Measurements from ENCODE around the gene FBN1. TPM values are rescaled to one million over a fixed set of nuclear protein-coding genes. Genes with fewer than 3 reads are reported as not detected.

FBN1 gene
- total RNA-seq, 1 donor from 2014 or later = 22.1 TPM

DNA sequence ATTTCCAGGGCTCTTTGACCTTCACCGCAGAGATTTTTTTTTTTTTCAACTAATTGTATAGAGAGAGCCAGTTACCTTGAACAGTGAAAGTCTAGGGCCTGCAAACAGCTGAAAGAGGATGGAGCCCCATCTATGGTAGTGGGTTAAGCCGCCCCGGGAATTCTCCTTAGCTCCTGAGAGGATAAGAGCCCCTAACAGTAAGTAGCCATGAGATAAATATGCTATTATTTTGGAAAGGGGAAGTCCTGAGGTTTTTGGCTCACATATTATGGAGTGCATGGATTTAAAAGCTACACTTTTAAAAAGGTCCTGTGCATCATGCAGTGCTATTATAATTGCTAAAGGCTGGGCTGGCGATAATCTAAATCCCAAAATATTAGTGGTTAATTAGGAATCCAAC is 115.0 kb downstream of the FBN1 start:
- H3K9me3 Mint-ChIP-seq = no peaks in the 10 kb centered on the region

DNA sequence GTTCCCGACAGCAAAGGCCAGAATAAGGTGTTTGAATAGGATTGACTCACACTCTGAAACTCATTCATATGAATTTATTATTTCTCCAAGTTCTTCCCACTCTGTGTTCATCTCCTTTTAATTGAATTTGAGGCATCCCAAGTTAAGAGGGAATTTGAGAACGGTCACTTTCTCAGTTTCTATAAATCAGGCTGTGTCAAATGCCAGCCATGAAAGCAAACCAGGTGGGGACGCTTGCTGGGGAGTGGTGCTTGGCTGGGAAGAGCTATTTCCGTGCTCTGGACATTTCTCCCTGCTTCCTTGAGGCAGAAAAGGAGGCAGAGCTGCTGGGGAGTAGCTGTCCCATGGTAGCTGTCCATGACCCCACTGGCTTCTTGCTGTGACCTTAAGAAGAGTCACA is 116.6 kb downstream of the FBN1 start:
- no peak for DNase-seq (ENCODE audit: low read depth, low spot score)
- Mint-ChIP-seq H3K27ac (ENCODE audit: unreplicated experiment) (no peak overlapping the region), H3K4me1 (peaks cover 3% of the 10 kb centered on the region), H3K36me3 (ENCODE audit: low read depth) (peaks cover 25% of the 10 kb centered on the region), H3K27me3 (ENCODE audit: low read depth) (no peaks in the 10 kb centered on the region), H3K4me3 (no peak overlapping the region), H3K9me3 (no peaks in the 10 kb centered on the region)
- no peak for TF ChIP-seq CTCF (conservative IDR thresholded peaks at IDR 0.05)

More for the DNA sequence above, 115.0 kb downstream of the FBN1 start:
- no peak for TF ChIP-seq CTCF (conservative IDR thresholded peaks at IDR 0.05)
- no peak overlapping the region for H3K27ac Mint-ChIP-seq (ENCODE audit: unreplicated experiment)
- peaks cover 3% of the 10 kb centered on the region for H3K4me1 Mint-ChIP-seq
- no peak overlapping the region for H3K4me3 Mint-ChIP-seq
- no peak for DNase-seq (ENCODE audit: low read depth, low spot score)
- H3K27me3 Mint-ChIP-seq (ENCODE audit: low read depth) = no peaks in the 10 kb centered on the region
- peaks cover 17% of the 10 kb centered on the region for H3K36me3 Mint-ChIP-seq (ENCODE audit: low read depth)

GRCh38 chr15:48527517-48527916 is 118.0 kb downstream of the FBN1 start:
- H3K36me3 Mint-ChIP-seq (ENCODE audit: low read depth) = peaks cover 26% of the 10 kb centered on the region

DNA sequence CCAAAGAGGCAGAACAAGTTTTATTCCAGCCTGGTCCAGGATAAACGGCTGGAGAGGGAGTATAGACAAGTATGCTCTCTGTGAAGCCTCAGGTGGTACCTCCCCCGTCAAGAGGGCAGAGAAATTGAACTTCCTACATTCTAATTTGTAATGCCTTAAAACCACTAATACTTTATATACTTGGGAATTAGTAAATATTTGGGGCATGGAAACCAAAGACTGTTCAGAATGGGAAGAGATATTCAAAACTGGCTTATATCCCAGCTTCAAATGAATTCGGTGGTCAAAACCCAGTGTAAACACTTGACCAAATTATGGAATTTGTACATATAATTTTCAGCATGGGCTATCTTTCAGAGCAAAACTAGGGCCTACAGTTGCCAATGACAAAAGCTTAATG is 122.6 kb downstream of the FBN1 start:
- H3K4me1 Mint-ChIP-seq = peaks cover 3% of the 10 kb centered on the region
- peaks cover 16% of the 10 kb centered on the region for H3K36me3 Mint-ChIP-seq (ENCODE audit: low read depth)
- DNase-seq (ENCODE audit: low read depth, low spot score) = no peak
- no peaks in the 10 kb centered on the region for H3K27me3 Mint-ChIP-seq (ENCODE audit: low read depth)
- TF ChIP-seq CTCF (conservative IDR thresholded peaks at IDR 0.05) = no peak
- H3K4me3 Mint-ChIP-seq = no peak overlapping the region
- no peak overlapping the region for H3K27ac Mint-ChIP-seq (ENCODE audit: unreplicated experiment)
- no peaks in the 10 kb centered on the region for H3K9me3 Mint-ChIP-seq

More at GRCh38 chr15:48527517-48527916, 118.0 kb downstream of the FBN1 start:
- Mint-ChIP-seq H3K27me3 (ENCODE audit: low read depth) (no peaks in the 10 kb centered on the region), H3K27ac (ENCODE audit: unreplicated experiment) (no peak overlapping the region), H3K9me3 (no peaks in the 10 kb centered on the region), H3K4me1 (peaks cover 3% of the 10 kb centered on the region), H3K4me3 (no peak overlapping the region)
- no peak for TF ChIP-seq CTCF (conservative IDR thresholded peaks at IDR 0.05)
- no peak for DNase-seq (ENCODE audit: low read depth, low spot score)

GRCh38 chr15:48522123-48522522 is 123.4 kb downstream of the FBN1 start:
- TF ChIP-seq CTCF (conservative IDR thresholded peaks at IDR 0.05) = no peak
- peaks cover 2% of the 10 kb centered on the region for H3K4me1 Mint-ChIP-seq
- DNase-seq (ENCODE audit: low read depth, low spot score) = no peak
- H3K27ac Mint-ChIP-seq (ENCODE audit: unreplicated experiment) = no peak overlapping the region
- peaks cover 14% of the 10 kb centered on the region for H3K36me3 Mint-ChIP-seq (ENCODE audit: low read depth)
- no peaks in the 10 kb centered on the region for H3K9me3 Mint-ChIP-seq
- H3K27me3 Mint-ChIP-seq (ENCODE audit: low read depth) = no peaks in the 10 kb centered on the region
- H3K4me3 Mint-ChIP-seq = no peak overlapping the region
